ENCODE measurements around the gene FAM161B.
"Not testable (repeated sequence)": the region's sequence is repeated elsewhere in the genome, so short reads cannot be mapped to it uniquely, and the experiment has no call there.

FAM161B gene

DNA sequence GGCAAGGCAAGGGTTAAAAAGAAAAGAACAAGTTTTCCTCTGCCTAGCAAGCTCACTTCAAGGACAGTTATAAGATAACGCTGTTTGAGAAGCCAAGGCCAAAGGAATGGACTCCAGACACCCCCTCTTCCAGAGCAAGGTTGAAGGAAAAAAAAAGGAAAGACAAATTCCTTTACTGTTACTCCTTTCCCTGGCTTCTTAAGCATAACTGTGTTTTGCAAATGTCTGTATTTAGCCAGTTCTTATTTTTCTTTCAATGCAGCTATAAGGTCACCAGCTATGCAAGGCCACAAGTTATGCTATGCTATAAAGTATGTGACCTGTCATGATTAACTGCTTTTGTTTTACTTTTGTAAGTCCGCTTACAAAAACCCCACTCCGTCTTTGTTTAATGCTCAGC lies 36.6 kb downstream of the FAM161B start:
- Mint-ChIP-seq H3K27ac (no peak overlapping the region), H3K4me1 (ENCODE audit: low read depth) (peaks cover 4% of the 10 kb centered on the region), H3K9me3 (peaks cover 4% of the 10 kb centered on the region), H3K36me3 (ENCODE audit: low read depth) (peaks cover 59% of the 10 kb centered on the region), H3K27me3 (ENCODE audit: low read depth) (no peaks in the 10 kb centered on the region), H3K4me3 (no peak overlapping the region)
- no peak for DNase-seq (ENCODE audit: low spot score)

DNA sequence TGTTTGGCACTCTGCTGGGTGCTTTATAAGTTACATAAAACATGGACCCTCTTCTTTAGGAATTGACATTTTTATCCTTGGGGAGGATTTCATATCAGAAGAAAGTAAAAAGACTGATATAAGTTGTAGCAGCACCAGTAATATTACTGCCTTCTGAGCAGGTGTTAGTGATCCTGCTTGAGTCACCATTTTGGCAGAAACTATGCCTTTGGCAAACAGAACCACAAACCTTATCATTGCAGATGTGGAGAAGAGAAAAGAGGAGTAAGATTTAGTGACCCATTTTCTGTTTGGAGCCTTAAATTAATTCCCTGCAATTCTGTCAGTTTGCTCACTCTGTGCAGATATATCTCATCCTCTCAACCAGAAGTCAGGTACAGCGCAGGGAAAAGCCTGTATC lies 40.2 kb downstream of the FAM161B start:
- peaks cover 4% of the 10 kb centered on the region for H3K9me3 Mint-ChIP-seq
- H3K27me3 Mint-ChIP-seq (ENCODE audit: low read depth) = no peaks in the 10 kb centered on the region
- H3K27ac Mint-ChIP-seq = no peak overlapping the region
- H3K36me3 Mint-ChIP-seq (ENCODE audit: low read depth) = peaks cover 67% of the 10 kb centered on the region
- no peak for DNase-seq (ENCODE audit: low spot score)
- peaks cover 1% of the 10 kb centered on the region for H3K4me1 Mint-ChIP-seq (ENCODE audit: low read depth)
- no peak overlapping the region for H3K4me3 Mint-ChIP-seq

DNA sequence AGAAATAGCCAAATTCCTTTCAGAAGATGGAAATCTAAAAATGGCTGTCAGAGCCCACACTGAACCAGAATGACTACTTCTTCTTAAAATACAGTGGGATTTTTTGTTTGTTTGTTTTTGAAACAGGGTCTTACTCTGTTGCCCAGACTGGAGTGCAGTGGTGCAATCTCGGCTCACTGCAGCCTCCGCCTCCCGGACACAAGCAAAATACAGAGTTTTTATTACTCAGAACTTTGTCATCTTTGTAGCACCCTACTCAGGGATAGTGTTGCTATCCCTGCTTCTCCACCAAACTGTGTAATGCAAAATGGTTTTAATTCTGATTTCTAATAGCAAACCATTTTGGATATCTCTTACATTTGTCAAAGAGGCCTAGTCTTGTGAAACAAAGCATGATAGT lies 46.9 kb downstream of the FAM161B start:
- no peak for DNase-seq (ENCODE audit: low spot score)
- H3K36me3 Mint-ChIP-seq (ENCODE audit: low read depth) = peaks cover 41% of the 10 kb centered on the region
- no peak overlapping the region for H3K4me3 Mint-ChIP-seq
- H3K4me1 Mint-ChIP-seq (ENCODE audit: low read depth) = no peaks in the 10 kb centered on the region
- no peak overlapping the region for H3K27ac Mint-ChIP-seq
- H3K9me3 Mint-ChIP-seq = no peaks in the 10 kb centered on the region
- H3K27me3 Mint-ChIP-seq (ENCODE audit: low read depth) = no peaks in the 10 kb centered on the region

DNA sequence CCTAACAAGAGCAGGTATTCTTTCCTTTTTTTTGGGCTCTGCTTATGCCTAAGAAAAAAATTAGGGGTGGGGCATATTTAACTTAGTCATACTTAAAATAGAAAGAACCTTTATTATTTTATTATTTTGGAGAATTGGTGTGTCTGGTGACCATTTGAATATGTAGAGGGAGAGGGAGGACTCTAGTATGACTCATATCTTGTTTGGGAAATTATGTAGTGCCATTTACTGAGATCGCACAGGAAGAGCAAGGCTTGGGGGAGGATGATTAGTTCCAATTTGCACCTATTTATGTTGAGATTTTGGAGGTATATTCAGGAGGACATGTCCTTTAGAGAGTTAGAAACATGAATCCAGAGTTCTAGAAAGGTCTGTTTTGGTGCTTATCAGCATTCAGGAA lies 53.4 kb downstream of the FAM161B start:
- Mint-ChIP-seq H3K27me3 (ENCODE audit: low read depth) (no peaks in the 10 kb centered on the region), H3K9me3 (no peaks in the 10 kb centered on the region), H3K4me1 (ENCODE audit: low read depth) (peaks cover 2% of the 10 kb centered on the region), H3K36me3 (ENCODE audit: low read depth) (peaks cover 40% of the 10 kb centered on the region), H3K4me3 (no peak overlapping the region), H3K27ac (no peak overlapping the region)
- DNase-seq (ENCODE audit: low spot score) = no peak

DNA sequence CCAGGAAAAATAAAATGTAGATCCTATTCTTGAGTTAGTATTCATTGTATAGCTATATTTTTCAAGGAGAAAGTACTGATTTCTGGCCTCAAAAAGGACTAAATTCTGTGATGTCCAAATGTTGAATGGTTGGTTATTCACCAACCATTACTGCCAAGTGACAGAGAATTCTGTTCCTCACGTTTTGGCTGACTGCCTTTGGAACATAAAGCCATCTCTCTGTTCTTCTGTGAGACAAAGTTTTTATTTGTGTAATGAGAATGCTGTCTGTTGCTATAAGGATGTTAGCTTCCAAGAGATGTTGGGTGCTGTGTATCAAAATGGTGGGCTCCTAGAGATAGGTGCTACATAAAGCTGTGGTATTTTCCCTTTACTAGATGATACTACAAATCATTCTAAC lies 54.0 kb downstream of the FAM161B start:
- Mint-ChIP-seq H3K27ac (no peak overlapping the region), H3K27me3 (ENCODE audit: low read depth) (no peaks in the 10 kb centered on the region), H3K36me3 (ENCODE audit: low read depth) (peaks cover 39% of the 10 kb centered on the region), H3K4me3 (no peak overlapping the region), H3K9me3 (no peaks in the 10 kb centered on the region), H3K4me1 (ENCODE audit: low read depth) (peaks cover 3% of the 10 kb centered on the region)
- DNase-seq (ENCODE audit: low spot score) = no peak

DNA sequence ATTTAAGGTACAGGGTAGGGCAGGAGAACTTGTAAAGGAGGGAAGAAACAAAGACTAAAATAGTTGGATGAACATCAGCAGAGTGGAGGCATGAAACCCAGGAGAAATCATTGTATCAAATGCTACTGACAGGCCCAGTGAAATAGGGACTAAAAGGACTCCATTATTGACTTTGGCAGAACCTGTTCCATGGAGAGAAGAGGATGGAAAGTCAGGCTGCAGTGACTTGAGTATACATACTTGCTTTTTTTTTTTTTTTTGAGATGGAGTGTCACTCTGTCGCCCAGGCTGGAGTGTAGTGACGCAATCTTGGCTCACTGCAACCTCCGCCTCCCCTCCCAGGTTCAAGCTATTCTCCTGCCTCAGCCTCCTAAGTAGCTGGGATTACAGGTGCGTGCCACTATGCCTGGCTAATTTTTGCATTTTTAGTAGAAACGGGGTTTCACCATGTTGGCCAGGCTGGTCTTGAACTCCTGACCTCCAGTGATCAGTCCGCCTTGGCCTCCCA lies 55.7 kb downstream of the FAM161B start:
- H3K27me3 Mint-ChIP-seq (ENCODE audit: low read depth); H3K4me3 Mint-ChIP-seq: not testable (repeated sequence)

DNA sequence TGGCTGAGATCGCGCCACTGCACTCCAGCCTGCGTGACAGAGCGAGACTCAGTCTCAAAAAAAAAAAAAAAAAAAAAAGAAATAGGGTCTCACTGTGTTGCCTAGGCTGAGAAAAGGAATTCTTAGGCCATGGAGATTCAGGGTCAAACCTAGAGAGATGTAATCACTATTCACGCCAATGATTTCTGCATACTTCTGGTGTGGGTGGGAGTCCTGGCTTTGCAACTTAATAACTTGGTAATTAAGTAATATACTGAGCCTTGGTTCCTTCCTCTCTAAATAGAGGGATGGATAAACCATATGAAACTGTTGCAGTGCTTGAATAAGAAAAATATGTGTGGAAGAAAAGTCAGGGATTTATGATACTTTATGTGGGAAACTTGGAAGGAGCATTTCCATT lies 60.5 kb downstream of the FAM161B start:
- no peaks in the 10 kb centered on the region for H3K9me3 Mint-ChIP-seq
- H3K4me3 Mint-ChIP-seq = no peak overlapping the region
- H3K27ac Mint-ChIP-seq = peak overlapping the region; percentile 32
- DNase-seq (ENCODE audit: low spot score) = no peak
- no peaks in the 10 kb centered on the region for H3K27me3 Mint-ChIP-seq (ENCODE audit: low read depth)
- H3K4me1 Mint-ChIP-seq (ENCODE audit: low read depth) = peaks cover 34% of the 10 kb centered on the region
- peaks cover 13% of the 10 kb centered on the region for H3K36me3 Mint-ChIP-seq (ENCODE audit: low read depth)

More for the DNA sequence above, 55.7 kb downstream of the FAM161B start:
- H3K9me3 Mint-ChIP-seq; H3K4me1 Mint-ChIP-seq (ENCODE audit: low read depth); DNase-seq (ENCODE audit: low spot score); H3K27ac Mint-ChIP-seq: not testable (repeated sequence)
- H3K36me3 Mint-ChIP-seq (ENCODE audit: low read depth) = peaks cover 38% of the 10 kb centered on the region

DNA sequence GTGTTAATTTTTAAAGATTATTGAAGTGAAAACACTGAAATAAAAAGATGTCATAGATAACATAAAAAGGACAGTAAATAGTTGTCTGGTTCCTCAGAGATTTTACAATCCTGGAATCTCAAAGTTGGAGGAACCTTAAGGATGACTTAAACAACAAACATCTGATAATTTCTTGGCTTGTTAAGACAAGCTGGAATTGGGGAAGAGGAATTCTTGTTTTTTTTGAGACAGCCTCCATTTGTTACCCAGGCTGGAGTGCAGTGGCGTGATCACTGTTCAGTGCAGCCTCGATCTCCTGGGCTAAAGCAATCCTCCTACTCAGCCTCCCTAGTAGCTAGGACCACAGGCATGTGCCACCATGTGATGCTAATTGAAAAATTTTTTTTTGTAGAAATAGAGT lies 60.9 kb downstream of the FAM161B start:
- no peak for DNase-seq (ENCODE audit: low spot score)
- Mint-ChIP-seq H3K27ac (no peak overlapping the region), H3K4me3 (peak overlapping the region; percentile 91), H3K36me3 (ENCODE audit: low read depth) (peaks cover 11% of the 10 kb centered on the region), H3K27me3 (ENCODE audit: low read depth) (no peaks in the 10 kb centered on the region), H3K9me3 (no peaks in the 10 kb centered on the region), H3K4me1 (ENCODE audit: low read depth) (peaks cover 34% of the 10 kb centered on the region)

DNA sequence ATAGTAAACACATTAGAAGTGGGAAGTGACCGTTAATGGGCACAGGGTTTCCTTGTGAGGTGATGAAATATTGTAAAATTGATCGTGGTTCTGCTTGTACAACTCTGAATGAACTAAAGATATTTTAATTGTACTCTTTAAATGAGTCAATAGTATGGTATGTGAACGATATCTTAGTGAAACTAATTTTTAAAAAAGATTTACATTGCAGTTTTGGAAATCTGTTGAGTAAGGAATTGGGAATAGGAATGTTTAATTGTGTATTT lies 61.5 kb downstream of the FAM161B start:
- Mint-ChIP-seq H3K36me3 (ENCODE audit: low read depth) (peaks cover 7% of the 10 kb centered on the region), H3K9me3 (no peaks in the 10 kb centered on the region), H3K27ac (peak overlapping the region; percentile 96), H3K27me3 (ENCODE audit: low read depth) (no peaks in the 10 kb centered on the region), H3K4me3 (peak overlapping the region; percentile 91), H3K4me1 (ENCODE audit: low read depth) (peaks cover 33% of the 10 kb centered on the region)
- no peak for DNase-seq (ENCODE audit: low spot score)

DNA sequence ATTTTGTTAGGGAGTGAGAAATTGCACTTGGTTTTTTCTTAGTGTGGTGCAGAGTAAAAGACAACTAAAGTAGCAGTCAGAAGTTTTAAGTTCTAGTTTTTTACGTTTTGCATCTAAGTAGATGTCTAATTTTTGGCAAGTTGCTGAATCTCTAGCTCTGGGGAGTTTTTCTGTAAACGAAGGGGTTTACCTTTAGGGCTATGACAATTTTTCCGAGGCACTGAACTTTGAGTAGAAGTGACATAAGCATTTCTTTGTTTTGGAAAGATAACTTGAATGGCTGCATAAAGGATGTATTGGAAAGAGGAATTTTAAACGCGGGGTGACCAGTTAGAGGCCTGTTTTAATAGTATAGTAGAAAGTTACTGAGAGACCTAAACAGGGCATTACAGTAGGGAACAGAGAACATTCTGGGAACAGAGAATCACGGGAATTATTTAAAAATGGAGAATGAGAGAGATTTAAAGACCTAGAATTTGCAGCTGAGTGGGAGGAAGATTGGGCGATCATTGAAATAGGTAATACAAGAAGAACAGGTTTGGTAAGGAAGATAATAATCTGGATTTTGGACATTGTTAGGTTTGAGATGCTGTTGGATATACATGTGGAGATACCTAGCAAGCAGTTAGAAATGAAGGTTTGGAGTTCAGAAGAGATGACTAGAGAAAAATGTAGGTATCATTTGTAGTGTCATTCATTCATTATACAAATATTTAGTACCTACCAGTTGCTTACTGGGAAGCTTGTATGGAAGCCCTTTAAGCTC lies 62.0 kb downstream of the FAM161B start:
- Mint-ChIP-seq H3K4me3 (peak overlapping the region; percentile 91), H3K36me3 (ENCODE audit: low read depth) (peaks cover 7% of the 10 kb centered on the region)

DNA sequence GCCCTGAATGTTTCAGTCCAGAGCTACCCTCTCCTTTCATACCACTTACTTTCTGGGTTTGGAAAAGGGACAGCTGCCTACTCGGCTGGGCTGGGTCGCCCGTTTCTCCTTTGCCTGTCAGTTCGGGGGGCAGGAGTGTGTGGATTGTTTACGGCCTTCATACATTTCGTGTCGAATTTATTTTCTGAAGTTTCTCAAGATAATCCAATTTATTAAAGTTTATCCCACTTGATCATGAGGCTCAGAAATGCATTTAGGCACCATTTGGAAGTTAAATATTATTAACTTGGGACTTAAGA lies 62.6 kb downstream of the FAM161B start:
- DNase-seq (ENCODE audit: low spot score) = no peak
- Mint-ChIP-seq H3K9me3 (no peaks in the 10 kb centered on the region), H3K27ac (peak overlapping the region; percentile 96), H3K4me1 (ENCODE audit: low read depth) (peaks cover 33% of the 10 kb centered on the region), H3K36me3 (ENCODE audit: low read depth) (peaks cover 7% of the 10 kb centered on the region), H3K4me3 (peak overlapping the region; percentile 91), H3K27me3 (ENCODE audit: low read depth) (no peaks in the 10 kb centered on the region)

More for the DNA sequence above, 62.0 kb downstream of the FAM161B start:
- Mint-ChIP-seq H3K9me3 (no peaks in the 10 kb centered on the region), H3K4me1 (ENCODE audit: low read depth) (peaks cover 33% of the 10 kb centered on the region), H3K27ac (peak overlapping the region; percentile 96), H3K27me3 (ENCODE audit: low read depth) (no peaks in the 10 kb centered on the region)
- DNase-seq (ENCODE audit: low spot score) = no peak

DNA sequence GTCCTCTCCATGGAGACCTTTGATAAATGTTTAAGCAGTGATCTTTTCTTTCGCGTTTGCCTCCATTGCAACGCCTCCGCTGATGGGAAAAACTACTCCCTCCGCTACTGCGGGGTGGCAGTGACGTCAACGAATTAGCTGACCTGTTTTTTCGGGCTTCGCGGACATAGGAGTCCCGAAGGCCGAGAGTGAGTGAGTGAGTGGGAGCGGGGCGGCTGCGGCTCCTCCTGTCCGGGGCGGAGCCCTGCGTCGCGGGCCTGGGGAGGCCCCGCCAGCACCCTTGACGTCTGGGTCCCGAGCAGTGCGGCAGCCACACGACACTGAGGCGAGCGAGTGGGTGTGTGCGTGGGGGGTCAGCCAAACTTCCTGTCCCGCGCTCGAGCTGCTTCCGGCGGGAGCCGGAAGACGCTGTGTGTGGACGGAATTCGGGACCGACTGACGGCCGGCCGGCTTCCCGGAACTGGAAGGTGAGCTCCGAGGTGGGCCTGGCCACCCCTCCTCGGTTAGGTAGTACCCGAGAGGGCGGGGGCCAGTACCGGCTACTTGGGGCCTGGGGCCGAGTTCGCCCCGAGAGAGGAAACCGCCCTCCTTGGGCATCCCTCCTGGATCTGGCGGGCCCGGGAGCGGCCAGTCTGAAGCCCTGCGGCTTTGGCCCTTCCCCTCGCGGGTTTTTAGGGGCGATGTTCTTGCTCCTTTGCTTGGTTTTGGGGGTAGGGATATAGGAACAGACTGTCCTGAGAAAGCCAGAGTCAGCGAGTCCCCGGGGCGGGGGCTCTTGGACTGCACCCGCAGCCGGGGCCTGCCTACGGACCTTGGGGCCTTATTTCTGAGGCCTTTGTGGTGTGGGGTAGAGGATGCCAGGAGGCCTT lies 63.2 kb downstream of the FAM161B start, which contains the start of gene ZNF410:
Gene ZNF410, plus strand, starts transcription at position 411 of the 869 bp plus-strand sequence. CDS start 5,317 bp downstream, outside the sequence.
- Mint-ChIP-seq H3K27ac (peak within 1 kb of the TSS; percentile 96), H3K4me1 (ENCODE audit: low read depth) (peaks cover 33% of the 10 kb centered on the region), H3K27me3 (ENCODE audit: low read depth) (no peaks in the 10 kb centered on the region), H3K36me3 (ENCODE audit: low read depth) (peaks cover 3% of the 10 kb centered on the region), H3K4me3 (peak within 1 kb of the TSS; percentile 91), H3K9me3 (no peaks in the 10 kb centered on the region)
- DNase-seq (ENCODE audit: low spot score) = peak; percentile 97

DNA sequence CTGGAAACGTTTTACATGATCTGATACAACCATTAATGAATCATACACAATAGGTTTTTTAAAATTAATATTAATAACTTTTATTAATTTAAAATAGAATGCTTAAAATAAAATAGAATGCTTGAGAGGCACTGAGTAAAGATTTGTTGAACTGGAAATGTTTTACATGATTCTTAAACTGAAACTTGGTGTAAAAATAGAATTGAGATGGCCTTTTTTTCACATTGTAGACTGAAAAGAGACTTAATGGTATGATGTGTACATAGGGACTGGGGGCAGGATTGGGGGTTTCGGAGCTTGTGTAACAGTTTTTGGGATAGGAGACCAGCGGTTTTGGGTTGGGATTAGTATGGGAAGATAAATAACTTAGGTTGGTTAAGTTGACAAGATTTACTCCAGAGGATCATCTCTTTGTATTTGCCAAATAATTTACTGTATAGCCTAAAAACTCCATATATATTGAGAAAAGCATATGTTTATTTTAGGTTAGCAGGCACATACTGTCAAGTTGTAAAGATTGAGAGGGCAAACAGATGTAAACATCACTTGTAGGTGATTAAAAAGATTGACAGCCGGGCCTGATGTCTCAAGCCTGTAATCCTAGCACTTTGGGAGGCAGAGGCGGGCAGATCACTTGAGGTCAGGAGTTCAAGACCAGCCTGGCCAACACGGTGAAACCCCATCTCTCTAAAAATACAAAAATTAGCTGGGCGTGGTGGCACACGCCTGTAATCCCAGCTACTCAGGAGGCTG lies 65.3 kb downstream of the FAM161B start:
- Mint-ChIP-seq H3K27me3 (ENCODE audit: low read depth) (no peaks in the 10 kb centered on the region), H3K4me1 (ENCODE audit: low read depth) (peaks cover 31% of the 10 kb centered on the region), H3K9me3 (no peaks in the 10 kb centered on the region), H3K36me3 (ENCODE audit: low read depth) (peaks cover 3% of the 10 kb centered on the region), H3K4me3 (peak overlapping the region; percentile 91), H3K27ac (peak overlapping the region; percentile 96)
- DNase-seq (ENCODE audit: low spot score) = no peak
